ENCODE results near the gene PLA2G2F.

The PLA2G2F gene

GRCh38 chr1:20110679-20111078, 28.4 kb upstream of the PLA2G2F start:
- no peak overlapping the region for H3K4me3 ChIP-seq (replicated peaks; ENCODE audit: insufficient read depth, low read length)
- no peak overlapping the region for H3K27ac ChIP-seq (replicated peaks)
- DNase-seq (ENCODE audit: low read depth in 1 of 2, low spot score in 1 of 2), result no peak
- TF ChIP-seq REST (IDR thresholded peaks at IDR 0.05; ENCODE audit: insufficient replicate concordance, low read depth) (no peak), POLR2AphosphoS5 (IDR thresholded peaks at IDR 0.05; ENCODE audit: low read depth) (no peak), SPI1 (IDR thresholded peaks at IDR 0.05; ENCODE audit: borderline replicate concordance, low read depth) (no peak)
- no peaks in the 10 kb centered on the region for H3K27me3 ChIP-seq (ENCODE audit: insufficient read depth, poor library complexity, severe bottlenecking)

GRCh38 chr1:20111452-20111851, 27.7 kb upstream of the PLA2G2F start:
- Histone ChIP-seq H3K27me3 (ENCODE audit: insufficient read depth, poor library complexity, severe bottlenecking) (no peaks in the 10 kb centered on the region), H3K4me3 (replicated peaks; ENCODE audit: insufficient read depth, low read length) (no peak overlapping the region), H3K27ac (replicated peaks) (no peak overlapping the region)
- no peak for TF ChIP-seq REST (IDR thresholded peaks at IDR 0.05; ENCODE audit: insufficient replicate concordance, low read depth)
- no peak for TF ChIP-seq CTCF (IDR thresholded peaks at IDR 0.05; ENCODE audit: insufficient read depth, low read length)
- TF ChIP-seq GABPA (IDR thresholded peaks at IDR 0.05; ENCODE audit: low read depth), result no peak
- no peak for TF ChIP-seq POLR2AphosphoS5 (IDR thresholded peaks at IDR 0.05; ENCODE audit: low read depth)
- no peak for TF ChIP-seq SPI1 (IDR thresholded peaks at IDR 0.05; ENCODE audit: borderline replicate concordance, low read depth)
- DNase-seq (ENCODE audit: low read depth in 1 of 2, low spot score in 1 of 2), result no peak

- H3K27ac ChIP-seq (replicated peaks), result no peak overlapping the region
- no peak for DNase-seq (ENCODE audit: low read depth in 1 of 2, low spot score in 1 of 2)
Measured at GRCh38 chr1:20112279-20113000, 26.7 kb upstream of the PLA2G2F start.

More at GRCh38 chr1:20112279-20113000, 26.7 kb upstream of the PLA2G2F start:
- no peak overlapping the region for H3K4me3 ChIP-seq (replicated peaks; ENCODE audit: insufficient read depth, low read length)
- TF ChIP-seq POLR2AphosphoS5 (IDR thresholded peaks at IDR 0.05; ENCODE audit: low read depth) (no peak), REST (IDR thresholded peaks at IDR 0.05; ENCODE audit: insufficient replicate concordance, low read depth) (no peak), GABPA (IDR thresholded peaks at IDR 0.05; ENCODE audit: low read depth) (no peak), SPI1 (IDR thresholded peaks at IDR 0.05; ENCODE audit: borderline replicate concordance, low read depth) (no peak), CTCF (IDR thresholded peaks at IDR 0.05; ENCODE audit: insufficient read depth, low read length) (no peak)
- H3K27me3 ChIP-seq (ENCODE audit: insufficient read depth, poor library complexity, severe bottlenecking), result peaks cover 3% of the 10 kb centered on the region

Measured in HL-60 (cell line).